ENCODE measurements around the gene NOL7.

The NOL7 gene

GRCh38 chr6:13649393-13649792 lies 34.3 kb downstream of the NOL7 start:
- DNase-seq (ENCODE audit: low read depth, low spot score), result no peak

GRCh38 chr6:13653296-13653695 lies 38.2 kb downstream of the NOL7 start:
- no peak for DNase-seq (ENCODE audit: low read depth, low spot score)

- no peak for DNase-seq (ENCODE audit: low read depth, low spot score)
These were observed 39.4 kb downstream of the NOL7 start for GRCh38 chr6:13654496-13654895.

- no peak for DNase-seq (ENCODE audit: low read depth, low spot score)
These were observed 40.6 kb downstream of the NOL7 start for GRCh38 chr6:13655700-13656099.

GRCh38 chr6:13660273-13660672 lies 45.1 kb downstream of the NOL7 start:
- no peak for DNase-seq (ENCODE audit: low read depth, low spot score)

- DNase-seq (ENCODE audit: low read depth, low spot score), result no peak
These were observed 45.8 kb downstream of the NOL7 start for GRCh38 chr6:13660893-13661292.

- DNase-seq (ENCODE audit: low read depth, low spot score), result no peak
These were observed 46.5 kb downstream of the NOL7 start for GRCh38 chr6:13661647-13662046.

- DNase-seq (ENCODE audit: low read depth, low spot score), result no peak
These were observed 47.7 kb downstream of the NOL7 start for GRCh38 chr6:13662651-13663334.

GRCh38 chr6:13663986-13664385 lies 48.9 kb downstream of the NOL7 start:
- no peak for DNase-seq (ENCODE audit: low read depth, low spot score)

GRCh38 chr6:13664703-13665352 lies 49.7 kb downstream of the NOL7 start:
- DNase-seq (ENCODE audit: low read depth, low spot score), result no peak

- DNase-seq (ENCODE audit: low read depth, low spot score), result no peak
These were observed 51.3 kb downstream of the NOL7 start for GRCh38 chr6:13666194-13667105.

GRCh38 chr6:13667655-13668054 lies 52.5 kb downstream of the NOL7 start:
- no peak for DNase-seq (ENCODE audit: low read depth, low spot score)

- no peak for DNase-seq (ENCODE audit: low read depth, low spot score)
These were observed 53.3 kb downstream of the NOL7 start for GRCh38 chr6:13668291-13668928.

- no peak for DNase-seq (ENCODE audit: low read depth, low spot score)
These were observed 54.3 kb downstream of the NOL7 start for GRCh38 chr6:13669476-13669875.

All from activated naive CD8-positive, alpha-beta T cell treated with anti-CD3 and anti-CD28 coated beads, Interleukin-2, amount 50 U/mL, for 16 hours (primary cell).